UCSD-AML1 (cell line): ENCODE measurements around the gene EMID1.

Source experiments
- DNase-seq: peaks from one replicate; lab custom pipeline; 2025; ENCODE audit not compliant: unreplicated experiment; lab: John Stamatoyannopoulos, UW

EMID1 gene

GRCh38 chr22:29258407-29259252, 52.9 kb downstream of the EMID1 start:
- DNase-seq: no peak

DNA sequence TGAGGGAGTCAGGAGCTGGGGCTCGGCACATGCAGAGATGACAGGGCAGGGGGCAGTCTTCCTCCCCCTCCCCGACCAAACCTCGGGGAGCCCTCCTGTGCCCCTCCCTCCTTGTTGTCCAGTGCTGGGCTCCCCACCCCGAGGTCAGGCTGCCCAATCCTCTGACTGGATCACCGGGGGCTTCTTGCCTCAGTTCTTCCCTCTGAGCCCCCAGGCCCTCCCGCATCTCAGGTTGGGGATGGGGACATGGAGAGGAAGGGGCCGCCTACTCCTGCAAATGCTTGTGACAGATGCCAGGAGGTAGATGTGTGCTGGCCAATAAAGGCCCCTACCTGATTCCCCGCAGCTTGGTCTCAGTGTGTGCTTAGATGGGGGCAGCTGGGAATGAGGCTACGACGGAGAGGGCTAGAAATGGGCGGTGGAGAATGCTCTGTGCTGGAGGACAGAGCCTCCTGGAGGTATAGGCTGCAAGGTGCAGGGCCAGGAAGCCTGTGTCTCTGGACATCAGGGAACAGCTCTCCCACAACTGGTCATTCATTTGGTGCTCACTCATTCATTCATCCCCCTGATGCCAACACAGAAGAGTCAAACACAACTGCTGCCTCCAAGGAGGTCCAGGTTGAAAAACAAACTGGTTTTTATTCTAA, 53.7 kb downstream of the EMID1 start:
- DNase-seq: no peak

GRCh38 chr22:29260031-29260560, 54.4 kb downstream of the EMID1 start:
- no peak for DNase-seq

GRCh38 chr22:29260601-29261315, 55.1 kb downstream of the EMID1 start:
- no peak for DNase-seq

- no peak for DNase-seq
These were observed 58.1 kb downstream of the EMID1 start for GRCh38 chr22:29263791-29264276.

- DNase-seq: no peak
These were observed 59.6 kb downstream of the EMID1 start for GRCh38 chr22:29265305-29265704.

DNA sequence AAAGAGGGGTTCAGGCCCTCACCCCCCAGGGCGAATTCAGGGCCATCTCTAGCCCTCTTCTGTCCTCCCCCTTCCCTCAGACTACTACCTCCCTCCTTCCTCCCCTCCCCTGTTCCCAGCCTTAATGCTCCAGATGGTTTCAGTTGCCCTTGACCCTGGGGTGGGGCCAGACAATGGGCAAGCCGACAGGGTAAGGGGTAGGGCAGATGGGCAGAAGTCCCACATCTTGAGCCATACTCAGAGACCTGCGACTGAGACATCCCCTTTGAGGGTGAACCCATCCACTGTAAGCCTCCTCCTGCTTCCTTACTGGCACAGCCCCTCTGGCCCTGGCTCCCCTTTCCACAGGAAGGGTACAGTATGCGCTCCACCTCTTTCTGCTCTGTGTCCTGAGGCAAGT, 60.2 kb downstream of the EMID1 start:
- no peak for DNase-seq

GRCh38 chr22:29266564-29267461, 61.1 kb downstream of the EMID1 start:
- DNase-seq: no peak

- DNase-seq: no peak
These were observed 61.8 kb downstream of the EMID1 start for GRCh38 chr22:29267462-29267857.

- DNase-seq: peak; percentile 99
These were observed 62.3 kb downstream of the EMID1 start, which contains the start of the genes EWSR1 and RHBDD3 for GRCh38 chr22:29267858-29268510. Gene EWSR1, plus strand, starts transcription at chr22:29268268. Its CDS starts 69 bp downstream, at chr22:29268337. Gene RHBDD3, minus strand, starts transcription at chr22:29267981. Its CDS starts 2,355 bp downstream, at chr22:29265626.

GRCh38 chr22:29268511-29269229, 63.0 kb downstream of the EMID1 start:
- peak; percentile 61 for DNase-seq

DNA sequence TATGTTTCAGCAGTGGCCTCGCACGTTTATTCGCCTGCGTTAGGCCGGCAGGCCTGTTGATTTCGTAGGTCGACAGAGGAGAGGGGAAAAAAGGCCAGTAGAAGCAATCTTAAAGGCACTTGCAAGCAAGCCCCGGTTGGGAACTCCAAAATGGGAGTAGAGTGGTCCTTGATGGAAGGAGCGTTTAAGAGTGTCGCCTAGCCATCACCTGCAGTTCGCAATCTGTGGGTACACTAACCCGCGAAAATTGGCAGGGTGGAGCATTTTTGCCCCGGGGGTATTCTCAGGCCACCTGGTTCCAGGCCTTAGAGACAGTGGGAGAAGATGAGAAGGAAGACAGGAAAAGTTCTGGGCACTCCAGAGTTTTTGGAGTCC, 63.5 kb downstream of the EMID1 start:
- no peak for DNase-seq

- DNase-seq: no peak
These were observed 64.2 kb downstream of the EMID1 start for GRCh38 chr22:29269731-29270474.

GRCh38 chr22:29270475-29271271, 65.0 kb downstream of the EMID1 start:
- no peak for DNase-seq

GRCh38 chr22:29272624-29273023, 66.9 kb downstream of the EMID1 start:
- no peak for DNase-seq

- no peak for DNase-seq
These were observed 69.5 kb downstream of the EMID1 start for GRCh38 chr22:29275167-29275566.

DNA sequence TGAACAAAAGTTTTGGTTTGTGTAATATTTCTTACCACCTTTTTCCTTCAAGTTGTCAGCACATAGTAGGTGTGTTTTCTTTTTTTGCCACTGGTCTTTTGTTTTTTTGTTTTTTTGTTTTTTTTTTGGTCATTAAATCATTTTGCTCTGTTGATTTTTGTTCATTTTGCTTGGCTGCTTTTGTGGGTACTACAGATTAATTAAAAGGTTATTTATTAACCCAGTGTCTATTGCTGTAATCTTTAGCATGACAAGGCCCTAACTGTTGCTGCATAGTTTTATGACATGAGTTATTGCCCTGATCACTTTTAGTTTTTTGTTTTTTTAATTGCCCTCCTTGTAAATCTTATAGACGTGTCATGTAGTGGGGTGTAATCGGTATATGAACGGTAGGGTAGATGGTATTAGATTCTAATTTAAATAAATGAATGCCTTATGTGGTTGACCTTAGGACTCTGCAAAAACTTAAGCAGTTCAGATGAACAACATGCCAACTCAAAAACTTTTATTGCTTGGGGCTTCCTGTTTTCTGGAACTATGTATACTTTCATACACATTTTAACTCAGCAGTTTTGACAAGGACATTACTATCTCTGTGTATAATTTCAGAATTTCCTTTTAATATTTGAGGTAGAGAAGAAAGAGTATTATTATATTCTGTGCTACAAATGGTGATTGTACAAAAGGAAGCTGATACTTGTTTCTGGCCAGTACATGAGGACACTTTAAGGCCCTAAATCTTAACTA, 70.3 kb downstream of the EMID1 start:
- no peak for DNase-seq
